Large intestine (tissue), 3 donors: ENCODE results near the gene DOK3. TPM values are rescaled to one million over a fixed set of nuclear protein-coding genes. Genes with fewer than 3 reads are reported as not detected.
"Not testable (repeated sequence)": the region's sequence is repeated elsewhere in the genome, so short reads cannot be mapped to it uniquely, and the experiment has no call there.

Experiments used
- DNase-seq, 2 donors: peaks; one replicate each; pipeline versions ENCODE4 v3.0.0 to v3.0.0-alpha.2; 2013
- H3K27ac ChIP-seq: one replicate; pipeline ENCODE4 v1.5.1; 2013; ENCODE audit warnings: low read length
- H3K27me3 ChIP-seq: 2 replicates; pipeline ENCODE4 v1.6.1; 2013; ENCODE audit warnings: low read length; ENCODE audit not compliant: control insufficient read depth, insufficient read depth
- H3K36me3 ChIP-seq: 2 replicates; pipeline ENCODE4 v1.6.1; 2013; ENCODE audit warnings: low read length; ENCODE audit not compliant: control insufficient read depth, insufficient read depth
- H3K4me1 ChIP-seq: one replicate; pipeline ENCODE4 v1.6.1; 2013; ENCODE audit warnings: low read length; ENCODE audit not compliant: control insufficient read depth, insufficient read depth
- H3K4me3 ChIP-seq: one replicate; pipeline ENCODE4 v1.5.1; 2013; ENCODE audit warnings: low read length
- H3K9me3 ChIP-seq: one replicate; pipeline ENCODE4 v1.6.1; 2013; ENCODE audit warnings: mild to moderate bottlenecking, low read depth, low read length, moderate library complexity; ENCODE audit not compliant: control insufficient read depth
- WGBS: methylation state at CpG from one replicate; pipeline ENCODE4 v1.1.5; 2013; ENCODE audit warnings: low lambda C conversion rate; ENCODE audit not compliant: insufficient coverage; 5-methylcytosine and 5-hydroxymethylcytosine counted together
- polyA plus RNA-seq: library from polyadenylated mRNA; unstranded; fragments of 120-200 nt; gene quantifications from one replicate; pipeline ENCODE4 v1.2.1, GENCODE V29; 2013

DOK3 gene
- polyA plus RNA-seq, 1 donor = 4.7 TPM

DNA sequence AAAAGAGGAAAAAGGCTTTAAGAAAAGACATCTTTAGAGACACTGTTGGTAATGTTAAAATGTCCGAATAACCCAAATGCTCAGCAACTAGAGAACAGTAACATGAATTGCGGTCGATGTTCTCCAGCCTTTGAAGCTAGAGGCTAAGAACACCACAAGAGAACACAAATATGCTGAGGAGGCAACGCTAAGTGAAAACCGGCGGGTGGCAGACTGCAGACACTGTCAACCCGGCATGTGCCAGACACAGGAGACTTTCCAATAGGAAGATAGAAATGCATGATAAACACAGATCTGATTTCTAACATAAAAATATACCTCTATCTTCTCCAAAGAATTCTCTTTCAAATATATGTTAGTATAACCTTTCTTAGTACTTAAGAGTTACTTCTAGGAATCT is 25.5 kb upstream of the DOK3 start:
- no peaks in the 10 kb centered on the region for H3K9me3 ChIP-seq
- no peak for DNase-seq
- no peaks in the 10 kb centered on the region for H3K27me3 ChIP-seq
- no peak overlapping the region for H3K27ac ChIP-seq
- H3K4me3 ChIP-seq = no peak overlapping the region
- WGBS = no CpG with 5 or more reads among the region's 7 CpGs
- H3K4me1 ChIP-seq = no peaks in the 10 kb centered on the region
- H3K36me3 ChIP-seq = peaks cover 69% of the 10 kb centered on the region

GRCh38 chr5:177534433-177534832 is 24.8 kb upstream of the DOK3 start:
- not testable (repeated sequence) for H3K27me3 ChIP-seq, DNase-seq, H3K9me3 ChIP-seq, H3K4me3 ChIP-seq, H3K27ac ChIP-seq, H3K4me1 ChIP-seq
- peaks cover 75% of the 10 kb centered on the region for H3K36me3 ChIP-seq
- no CpG with 5 or more reads among the region's 7 CpGs for WGBS

DNA sequence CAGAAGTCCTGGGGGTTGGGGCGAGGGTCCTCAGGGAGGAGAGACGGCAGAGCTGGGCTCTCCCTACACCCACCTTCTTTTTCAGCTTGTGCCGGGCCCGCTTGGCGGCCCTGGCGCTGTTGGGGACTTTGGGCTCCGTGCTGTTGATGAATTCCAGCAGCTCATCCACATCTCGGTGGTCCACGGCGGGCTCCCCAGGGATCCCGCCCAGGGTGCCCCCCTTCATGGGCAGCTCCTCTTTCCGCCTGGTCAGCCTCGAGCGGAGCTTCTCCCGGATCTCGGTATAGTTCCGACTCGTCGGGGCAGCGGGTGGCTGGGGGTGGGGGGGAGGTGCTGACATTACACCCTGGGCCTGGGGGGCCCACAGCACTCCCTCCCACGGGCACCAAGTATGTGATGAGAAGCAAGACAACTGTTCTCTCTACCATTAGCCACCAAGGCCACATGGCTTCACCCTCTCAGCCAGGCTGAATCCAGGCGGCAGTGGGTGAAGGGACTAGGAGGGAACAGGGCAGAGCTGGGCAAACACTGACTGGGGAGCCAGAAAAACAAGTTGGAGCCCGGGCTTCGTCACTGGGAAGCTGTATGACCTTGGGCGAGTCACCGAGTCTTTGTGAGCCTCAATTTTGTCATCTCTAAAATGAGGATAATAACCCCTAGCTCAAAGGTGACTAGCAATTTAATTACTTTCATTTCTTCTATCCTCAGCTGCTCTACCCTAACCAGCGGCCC is 21.7 kb upstream of the DOK3 start:
- Histone ChIP-seq H3K36me3 (peaks cover 79% of the 10 kb centered on the region), H3K4me1 (no peaks in the 10 kb centered on the region), H3K9me3 (no peaks in the 10 kb centered on the region), H3K27me3 (no peaks in the 10 kb centered on the region), H3K27ac (no peak overlapping the region), H3K4me3 (no peak overlapping the region)
- no peak for DNase-seq
- WGBS = 73% methylated on average over 2 of the region's 27 CpGs

DNA sequence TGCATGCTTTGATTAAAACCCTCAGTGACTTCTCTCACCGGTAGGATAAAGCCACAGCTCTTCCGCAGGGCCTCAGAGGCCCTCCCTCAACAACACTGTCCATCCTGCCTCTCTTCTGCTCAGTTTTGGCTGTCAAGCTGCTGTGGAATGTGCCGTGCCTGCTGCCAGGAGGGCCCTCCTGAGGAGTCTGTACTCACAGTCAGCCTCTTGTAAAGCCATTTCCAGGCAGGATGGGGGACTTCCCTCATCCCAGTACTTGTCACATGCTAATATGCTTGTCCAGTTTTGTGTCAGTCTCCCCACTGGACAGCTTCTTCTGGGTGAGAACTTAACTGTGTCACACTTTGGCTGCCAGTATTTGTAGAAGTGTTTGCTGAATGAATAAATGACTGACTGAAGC is 21.0 kb upstream of the DOK3 start:
- H3K4me3 ChIP-seq = no peak overlapping the region
- H3K4me1 ChIP-seq = no peaks in the 10 kb centered on the region
- H3K36me3 ChIP-seq = peaks cover 81% of the 10 kb centered on the region
- H3K9me3 ChIP-seq = no peaks in the 10 kb centered on the region
- DNase-seq = no peak
- no peaks in the 10 kb centered on the region for H3K27me3 ChIP-seq
- no CpG with 5 or more reads among the region's 3 CpGs for WGBS
- H3K27ac ChIP-seq = no peak overlapping the region

DNA sequence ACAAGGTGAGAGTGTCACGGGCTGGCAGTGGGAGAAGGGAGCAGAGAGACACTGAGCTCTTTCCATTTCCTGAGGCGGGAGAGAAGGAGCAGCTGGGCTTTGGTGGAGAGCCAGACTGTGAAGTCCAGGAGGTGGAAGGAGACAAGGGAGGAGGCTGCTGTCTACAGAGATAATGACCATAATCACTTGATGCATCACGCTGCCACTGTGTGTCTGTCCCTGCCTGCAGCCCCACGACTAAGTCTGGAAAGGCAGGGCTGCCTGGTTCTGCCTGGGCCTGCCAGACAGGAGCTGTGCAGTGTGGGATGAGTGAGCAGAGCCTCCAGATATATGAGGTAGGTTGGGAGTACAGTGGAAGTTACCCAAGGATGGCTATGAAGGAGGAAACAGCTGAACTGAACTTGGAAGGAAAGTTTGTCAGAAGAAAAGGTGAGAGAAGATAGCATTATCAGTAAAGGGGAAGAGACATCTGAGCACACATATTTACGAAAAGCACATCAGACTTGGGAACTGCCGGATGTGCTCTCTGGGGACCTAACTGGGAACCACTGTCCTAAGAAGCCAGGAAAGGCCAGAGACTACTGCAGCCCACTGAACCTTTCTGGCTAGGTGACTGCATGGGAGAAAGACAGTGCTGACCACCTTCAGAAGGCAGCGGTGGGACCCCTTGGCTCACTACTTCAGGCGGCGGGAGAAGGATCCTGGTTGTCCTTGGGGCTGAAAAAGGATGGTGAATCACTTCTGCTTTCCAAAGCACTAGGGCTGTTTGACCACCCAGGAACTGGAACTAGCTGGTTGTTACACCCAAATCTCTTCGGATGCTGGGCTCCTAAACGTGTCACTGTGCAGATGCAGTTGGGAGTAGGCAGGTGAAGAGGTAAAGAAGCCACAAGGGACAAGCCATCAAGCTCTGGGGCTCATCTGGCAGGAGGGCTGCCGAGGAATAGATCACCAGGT is 19.9 kb upstream of the DOK3 start:
- Histone ChIP-seq H3K9me3 (no peaks in the 10 kb centered on the region), H3K27me3 (no peaks in the 10 kb centered on the region), H3K4me1 (no peaks in the 10 kb centered on the region), H3K36me3 (peaks cover 85% of the 10 kb centered on the region), H3K4me3 (no peak overlapping the region), H3K27ac (no peak overlapping the region)
- DNase-seq = no peak
- WGBS = 100% methylated on average over 1 of the region's 12 CpGs

GRCh38 chr5:177528631-177529030 is 19.0 kb upstream of the DOK3 start:
- no peak overlapping the region for H3K4me3 ChIP-seq
- H3K9me3 ChIP-seq = no peaks in the 10 kb centered on the region
- H3K4me1 ChIP-seq = no peaks in the 10 kb centered on the region
- WGBS = no CpG with 5 or more reads among the region's 10 CpGs
- no peak for DNase-seq
- H3K27me3 ChIP-seq = no peaks in the 10 kb centered on the region
- peaks cover 88% of the 10 kb centered on the region for H3K36me3 ChIP-seq
- no peak overlapping the region for H3K27ac ChIP-seq

DNA sequence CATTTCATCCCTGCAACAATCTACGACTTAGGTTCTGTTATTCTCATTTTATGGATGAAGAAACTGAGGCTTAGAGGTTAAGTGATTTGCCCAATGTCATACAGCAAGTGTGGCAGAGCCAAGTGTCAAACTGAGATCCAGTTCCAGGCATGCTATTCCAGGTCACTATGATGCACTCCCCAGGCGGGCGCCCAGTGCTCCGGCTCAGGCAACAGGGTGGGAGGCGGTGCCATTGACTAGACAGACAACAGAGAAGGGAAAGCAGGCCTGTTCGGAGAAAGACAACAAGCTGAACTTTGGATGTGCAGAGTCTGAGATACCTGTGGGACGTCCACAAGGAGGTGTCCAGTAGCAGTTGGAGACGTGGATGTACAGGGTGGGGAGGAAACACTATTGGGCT is 18.0 kb upstream of the DOK3 start:
- DNase-seq = no peak
- H3K36me3 ChIP-seq = peaks cover 86% of the 10 kb centered on the region

DNA sequence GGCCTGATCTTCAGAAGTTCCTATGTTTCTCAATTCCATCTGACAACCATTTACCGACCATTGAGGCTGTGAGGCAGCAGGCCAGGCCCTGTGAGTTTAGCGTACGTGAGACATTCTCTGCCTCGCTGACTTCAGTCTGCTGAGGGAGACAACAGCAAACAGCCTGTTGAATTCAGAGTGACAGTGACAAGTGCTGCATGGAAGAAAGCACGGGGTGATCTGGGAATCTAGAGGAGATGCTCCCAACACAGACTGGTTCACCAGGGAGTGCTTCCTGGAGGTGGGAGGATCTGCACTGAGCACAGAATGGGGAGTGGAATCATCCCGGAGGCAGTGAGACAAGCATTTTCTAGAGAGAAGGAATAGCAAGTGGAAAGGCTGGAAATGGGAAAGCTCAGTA is 17.2 kb upstream of the DOK3 start:
- Histone ChIP-seq H3K9me3 (no peaks in the 10 kb centered on the region), H3K27me3 (no peaks in the 10 kb centered on the region), H3K4me1 (no peaks in the 10 kb centered on the region), H3K27ac (no peak overlapping the region), H3K36me3 (peaks cover 84% of the 10 kb centered on the region), H3K4me3 (no peak overlapping the region)
- DNase-seq = no peak
- no CpG with 5 or more reads among the region's 6 CpGs for WGBS

More for the DNA sequence above, 18.0 kb upstream of the DOK3 start:
- no CpG with 5 or more reads among the region's 8 CpGs for WGBS
- H3K27me3 ChIP-seq = no peaks in the 10 kb centered on the region
- H3K4me3 ChIP-seq = no peak overlapping the region
- no peak overlapping the region for H3K27ac ChIP-seq
- H3K4me1 ChIP-seq = no peaks in the 10 kb centered on the region
- H3K9me3 ChIP-seq = no peaks in the 10 kb centered on the region

DNA sequence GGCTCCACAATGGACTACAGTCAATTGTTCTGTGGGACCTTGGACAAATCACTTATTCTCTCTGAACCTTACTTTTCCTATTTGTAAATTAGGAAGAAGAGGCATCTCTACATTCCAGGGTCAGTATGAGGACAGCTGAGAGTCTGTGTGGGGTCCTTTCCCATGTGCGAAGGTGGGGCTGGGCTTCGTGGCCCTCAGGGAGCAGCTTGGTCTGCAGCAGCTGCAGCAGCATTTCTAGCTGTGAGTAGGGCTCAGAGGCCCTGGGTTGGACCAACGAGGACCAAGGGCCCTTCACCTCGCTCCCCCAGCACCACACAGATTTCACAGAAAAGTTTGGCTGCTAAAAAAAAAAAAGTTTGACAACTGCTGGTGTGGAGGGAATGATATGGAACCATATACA is 16.6 kb upstream of the DOK3 start:
- no peaks in the 10 kb centered on the region for H3K4me1 ChIP-seq
- H3K27ac ChIP-seq = no peak overlapping the region
- no peak overlapping the region for H3K4me3 ChIP-seq
- no peaks in the 10 kb centered on the region for H3K27me3 ChIP-seq
- DNase-seq = no peak
- H3K36me3 ChIP-seq = peaks cover 87% of the 10 kb centered on the region
- WGBS = no CpG with 5 or more reads among the region's 4 CpGs
- H3K9me3 ChIP-seq = no peaks in the 10 kb centered on the region

DNA sequence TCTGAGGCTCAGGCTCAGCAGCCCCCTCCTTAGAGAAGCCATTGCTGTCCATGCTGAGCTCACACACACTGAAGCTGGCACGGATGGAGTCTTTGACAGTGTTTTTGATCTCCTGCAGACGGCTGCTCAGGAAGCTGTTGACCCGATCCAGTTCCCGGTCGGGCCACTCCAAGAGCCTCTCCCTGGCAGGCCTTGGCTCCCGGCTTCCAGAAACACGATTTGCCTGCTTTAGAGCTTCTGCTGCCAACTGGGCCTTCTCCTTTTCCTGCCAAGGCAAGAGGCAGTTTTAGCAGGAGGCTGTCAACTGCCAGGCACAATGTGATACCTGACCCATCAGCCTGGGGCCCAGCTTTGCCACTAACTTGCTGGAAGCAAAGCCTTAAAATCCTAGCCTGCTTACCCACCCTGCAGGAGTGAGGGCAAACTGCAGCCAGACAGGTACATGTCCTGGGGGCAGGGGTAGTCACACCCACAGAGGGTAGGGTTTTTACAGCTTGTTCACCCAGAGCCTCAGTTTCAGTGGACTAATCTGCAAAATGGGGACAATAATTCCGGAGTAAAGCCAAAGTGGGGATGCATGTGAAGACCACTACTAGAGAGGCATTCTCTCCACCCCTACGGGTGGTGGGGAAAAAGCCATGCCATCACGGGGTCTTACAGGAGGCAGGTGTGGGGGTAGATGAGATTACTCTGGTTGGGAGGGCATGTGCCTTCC is 15.5 kb upstream of the DOK3 start:
- no peaks in the 10 kb centered on the region for H3K4me1 ChIP-seq
- peaks cover 88% of the 10 kb centered on the region for H3K36me3 ChIP-seq
- no peak overlapping the region for H3K27ac ChIP-seq
- DNase-seq = no peak
- H3K4me3 ChIP-seq = no peak overlapping the region
- no CpG with 5 or more reads among the region's 10 CpGs for WGBS
- no peaks in the 10 kb centered on the region for H3K27me3 ChIP-seq
- no peaks in the 10 kb centered on the region for H3K9me3 ChIP-seq
